ENCODE results near the gene SLC25A12. TPM values are rescaled to one million over a fixed set of nuclear protein-coding genes. Genes with fewer than 3 reads are reported as not detected.

The SLC25A12 gene
- total and polyA plus RNA-seq, 2 of the 13 experiments (the other 11 are each of a cell fraction or from before 2014, with no cell fraction given), result 8.1 to 15.9 TPM

DNA sequence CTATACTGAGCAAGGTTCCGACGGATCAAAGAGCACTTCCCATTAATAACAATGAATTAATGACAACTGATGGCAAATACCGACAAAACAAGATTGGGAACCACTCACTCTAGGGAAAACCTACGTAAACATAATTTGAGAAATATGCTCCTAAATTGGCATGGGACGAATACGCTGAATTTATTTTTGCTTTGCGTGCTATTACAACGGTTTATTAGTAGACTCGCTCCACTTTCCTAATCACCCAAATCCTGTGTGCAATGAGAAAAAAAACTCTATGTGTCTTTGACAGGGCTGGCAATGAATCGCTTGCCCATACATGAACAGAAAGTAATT is 536 bp upstream of the SLC25A12 start (continued):
- TF ChIP-seq TGIF2 (CRISPR knock-in tag; IDR thresholded peaks at IDR 0.05) (no peak), CC2D1A (CRISPR knock-in tag; IDR thresholded peaks at IDR 0.05) (no peak), ZNF574 (CRISPR knock-in tag; IDR thresholded peaks at IDR 0.05) (no peak), ZBTB37 (CRISPR knock-in tag; IDR thresholded peaks at IDR 0.05) (no peak), ELF3 (CRISPR knock-in tag; IDR thresholded peaks at IDR 0.05) (no peak), SMYD3 (CRISPR knock-in tag; IDR thresholded peaks at IDR 0.05) (no peak; the same call in 1 of the 2 replicates), FOXP1 (IDR thresholded peaks at IDR 0.05) (no peak), FOXP1 (CRISPR knock-in tag; IDR thresholded peaks at IDR 0.05) (no peak), ONECUT2 (CRISPR knock-in tag; IDR thresholded peaks at IDR 0.05) (no peak), ZBTB42 (CRISPR knock-in tag; IDR thresholded peaks at IDR 0.05) (no peak), ZNF207 (IDR thresholded peaks at IDR 0.05; ENCODE audit: borderline replicate concordance) (no peak), ZNF317 (CRISPR knock-in tag; IDR thresholded peaks at IDR 0.05) (peak; percentile 47; the same call in 1 of the 2 replicates), HOXD1 (CRISPR knock-in tag; IDR thresholded peaks at IDR 0.05) (no peak), TOE1 (CRISPR knock-in tag; IDR thresholded peaks at IDR 0.05) (no peak), ZHX2 (IDR thresholded peaks at IDR 0.05; ENCODE audit: low read depth) (no peak), ZHX2 (CRISPR knock-in tag; IDR thresholded peaks at IDR 0.05; ENCODE audit: borderline replicate concordance) (0 out of 2 replicates have a peak, but pooled peaks have one; percentile 69), ZNF644 (CRISPR knock-in tag; IDR thresholded peaks at IDR 0.05; ENCODE audit: low read depth) (no peak)
- TF ChIP-seq, protein P1, sequence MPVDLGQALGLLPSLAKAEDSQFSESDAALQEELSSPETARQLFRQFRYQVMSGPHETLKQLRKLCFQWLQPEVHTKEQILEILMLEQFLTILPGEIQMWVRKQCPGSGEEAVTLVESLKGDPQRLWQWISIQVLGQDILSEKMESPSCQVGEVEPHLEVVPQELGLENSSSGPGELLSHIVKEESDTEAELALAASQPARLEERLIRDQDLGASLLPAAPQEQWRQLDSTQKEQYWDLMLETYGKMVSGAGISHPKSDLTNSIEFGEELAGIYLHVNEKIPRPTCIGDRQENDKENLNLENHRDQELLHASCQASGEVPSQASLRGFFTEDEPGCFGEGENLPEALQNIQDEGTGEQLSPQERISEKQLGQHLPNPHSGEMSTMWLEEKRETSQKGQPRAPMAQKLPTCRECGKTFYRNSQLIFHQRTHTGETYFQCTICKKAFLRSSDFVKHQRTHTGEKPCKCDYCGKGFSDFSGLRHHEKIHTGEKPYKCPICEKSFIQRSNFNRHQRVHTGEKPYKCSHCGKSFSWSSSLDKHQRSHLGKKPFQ (CRISPR knock-in tag; IDR thresholded peaks at IDR 0.05; ENCODE audit: insufficient replicate concordance), result no peak
